ENCODE results near the gene TTC21B.

The TTC21B gene

GRCh38 chr2:165969227-165969626 is 15.7 kb upstream of the TTC21B start:
- in situ Hi-C loops (cut with MboI; ENCODE audit: low sequenced_read_pairs, unreplicated experiment), result no loop called here
- DNase-seq (ENCODE audit: low spot score), result no peak

GRCh38 chr2:165967746-165968145 is 14.2 kb upstream of the TTC21B start:
- in situ Hi-C loops (cut with MboI; ENCODE audit: low sequenced_read_pairs, unreplicated experiment), result no loop called here
- no peak for DNase-seq (ENCODE audit: low spot score)
- no peak for TF ChIP-seq CTCF (IDR thresholded peaks at IDR 0.05; ENCODE audit: borderline replicate concordance, control extremely low read depth, extremely low read depth, insufficient read depth, missing control alignments)

More at GRCh38 chr2:165969227-165969626, 15.7 kb upstream of the TTC21B start:
- TF ChIP-seq CTCF (IDR thresholded peaks at IDR 0.05; ENCODE audit: borderline replicate concordance, control extremely low read depth, extremely low read depth, insufficient read depth, missing control alignments), result no peak

GRCh38 chr2:165961818-165962217 is 8.2 kb upstream of the TTC21B start:
- in situ Hi-C loops (cut with MboI; ENCODE audit: low sequenced_read_pairs, unreplicated experiment), result no loop called here
- no peak for DNase-seq (ENCODE audit: low spot score)
- no peak for TF ChIP-seq CTCF (IDR thresholded peaks at IDR 0.05; ENCODE audit: borderline replicate concordance, control extremely low read depth, extremely low read depth, insufficient read depth, missing control alignments)

- DNase-seq (ENCODE audit: low spot score), result no peak
- no peak for TF ChIP-seq CTCF (IDR thresholded peaks at IDR 0.05; ENCODE audit: borderline replicate concordance, control extremely low read depth, extremely low read depth, insufficient read depth, missing control alignments)
- in situ Hi-C loops (cut with MboI; ENCODE audit: low sequenced_read_pairs, unreplicated experiment), result no loop called here
Measured at GRCh38 chr2:165959371-165959770, 5.8 kb upstream of the TTC21B start.

- in situ Hi-C loops (cut with MboI; ENCODE audit: low sequenced_read_pairs, unreplicated experiment), result no loop called here
- TF ChIP-seq CTCF (IDR thresholded peaks at IDR 0.05; ENCODE audit: borderline replicate concordance, control extremely low read depth, extremely low read depth, insufficient read depth, missing control alignments), result no peak
- no peak for DNase-seq (ENCODE audit: low spot score)
Measured at GRCh38 chr2:165958313-165958960, 4.9 kb upstream of the TTC21B start.

- no peak for TF ChIP-seq CTCF (IDR thresholded peaks at IDR 0.05; ENCODE audit: borderline replicate concordance, control extremely low read depth, extremely low read depth, insufficient read depth, missing control alignments)
- in situ Hi-C loops (cut with MboI; ENCODE audit: low sequenced_read_pairs, unreplicated experiment), result no loop called here
- no peak for DNase-seq (ENCODE audit: low spot score)
Measured at GRCh38 chr2:165957030-165957675, 3.6 kb upstream of the TTC21B start.
